ENCODE data around the gene CCT7. TPM values are rescaled to one million over a fixed set of nuclear protein-coding genes. Genes with fewer than 3 reads are reported as not detected.

CCT7 gene
- total and polyA plus RNA-seq, 2 donors (not counting 3 experiments of a cell fraction or from before 2014, with no cell fraction given): 343 to 362 TPM

DNA sequence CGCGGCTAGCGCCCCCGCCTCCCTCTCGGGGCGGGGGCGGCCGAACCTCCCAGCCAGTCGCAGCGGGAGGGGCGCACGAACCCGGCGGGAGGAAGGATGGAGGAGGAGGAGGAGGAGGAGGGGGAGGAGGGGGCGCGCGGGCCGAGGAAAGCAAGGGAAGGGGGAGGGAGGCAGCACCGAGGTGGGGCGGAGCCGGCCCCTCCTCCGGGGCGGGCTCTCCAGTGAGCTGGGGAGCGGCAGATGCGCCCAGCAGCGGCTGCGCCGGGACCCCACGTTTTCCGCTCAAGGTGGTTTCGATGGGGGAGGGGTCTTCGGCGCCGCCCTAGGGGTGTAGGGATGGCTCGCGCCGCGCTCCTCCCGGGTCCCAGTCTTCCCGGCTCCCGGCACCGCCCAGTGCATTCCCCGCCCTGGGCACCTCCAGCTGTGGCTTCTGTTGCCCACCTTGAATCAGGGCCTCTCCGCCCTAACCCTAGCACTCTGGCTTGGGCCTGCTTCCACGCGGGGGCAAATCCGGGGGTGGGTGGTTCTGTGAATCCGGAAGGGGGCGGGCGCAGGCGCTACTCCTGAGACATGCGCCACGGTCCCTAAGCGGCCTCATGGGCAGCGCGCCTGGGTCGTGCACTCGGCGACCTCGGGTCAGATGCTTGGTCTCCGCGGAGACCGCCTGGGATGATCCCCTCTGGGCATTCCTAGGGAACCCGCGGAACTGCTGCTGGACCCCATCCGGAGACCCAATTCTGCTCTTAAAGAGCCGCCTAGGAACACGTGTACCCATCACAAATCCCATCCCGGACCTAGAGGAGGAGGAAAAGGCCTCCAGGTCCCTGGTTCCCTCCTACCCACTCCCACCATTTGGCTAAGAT lies 50.4 kb downstream of the CCT7 start, which contains the start of gene FBXO41:
TSS of gene FBXO41 (minus strand) at position 183 of the 863 bp plus-strand sequence. CDS start 14,848 bp downstream, outside the sequence.
- Histone ChIP-seq H3K27me3 (ENCODE audit: control insufficient read depth in 2 of 2, insufficient read depth in 2 of 2, low read length in 2 of 2) (peaks cover 25 to 48% of the 10 kb centered on the region in 2 experiments), H3K4me3 (replicated peaks in 1 of 3; ENCODE audit: insufficient read depth in 1 of 3, low read depth in 1 of 3, low read length in 3 of 3) (peak within 1 kb of the TSS; percentile 22 to 41 (median 37)), H3K79me2 (ENCODE audit: control insufficient read depth, insufficient read depth, low read length) (no peaks in the 10 kb centered on the region), H4K20me1 (replicated peaks; ENCODE audit: control insufficient read depth, extremely low read depth, insufficient read depth, low read length) (no peaks in the 10 kb centered on the region), H3K4me1 (ENCODE audit: control insufficient read depth, extremely low read depth, insufficient read depth, low read length) (peaks cover 4% of the 10 kb centered on the region), H2AFZ (ENCODE audit: low read depth, low read length) (peak within 1 kb of the TSS; percentile 65), H3K36me3 (ENCODE audit: control insufficient read depth in 2 of 2, extremely low read depth in 1 of 2, insufficient read depth in 2 of 2, low read length in 2 of 2) (no peaks in the 10 kb centered on the region), H3K9me3 (replicated peaks; ENCODE audit: control insufficient read depth, insufficient read depth, low read length) (no peaks in the 10 kb centered on the region), H3K27ac (ENCODE audit: insufficient read depth, low read depth, low read length) (no peak within 1 kb of the TSS), H3K9me1 (replicated peaks; ENCODE audit: control insufficient read depth, extremely low read depth, insufficient read depth, low read length) (no peaks in the 10 kb centered on the region), H3K4me2 (ENCODE audit: insufficient read depth, low read length) (peak within 1 kb of the TSS; percentile 65), H3K9ac (replicated peaks; ENCODE audit: extremely low read depth, insufficient read depth, low read length) (no peak within 1 kb of the TSS)
- ChIA-PET CTCF (no interaction called here), POLR2A (no interaction called here)
- TF ChIP-seq EZH2 (IDR thresholded peaks at IDR 0.05; ENCODE audit: borderline replicate concordance, low read depth, low read length, severe bottlenecking) (peak; percentile 37), POLR2AphosphoS5 (IDR thresholded peaks at IDR 0.05; ENCODE audit: insufficient read depth, low read depth, low read length) (no peak)
- intact Hi-C loops (cut with micrococcal nuclease) (no loop called here), dilution Hi-C loops (cut with MboI; ENCODE audit: extremely low pct_ligation_motif_present, low sequenced_read_pairs) (no loop called here)
- DNase-seq (ENCODE audit: low read depth, low spot score) (no peak), FAIRE-seq (no peak)
- BruUV-seq (replicated peaks): no TSS peak

DNA sequence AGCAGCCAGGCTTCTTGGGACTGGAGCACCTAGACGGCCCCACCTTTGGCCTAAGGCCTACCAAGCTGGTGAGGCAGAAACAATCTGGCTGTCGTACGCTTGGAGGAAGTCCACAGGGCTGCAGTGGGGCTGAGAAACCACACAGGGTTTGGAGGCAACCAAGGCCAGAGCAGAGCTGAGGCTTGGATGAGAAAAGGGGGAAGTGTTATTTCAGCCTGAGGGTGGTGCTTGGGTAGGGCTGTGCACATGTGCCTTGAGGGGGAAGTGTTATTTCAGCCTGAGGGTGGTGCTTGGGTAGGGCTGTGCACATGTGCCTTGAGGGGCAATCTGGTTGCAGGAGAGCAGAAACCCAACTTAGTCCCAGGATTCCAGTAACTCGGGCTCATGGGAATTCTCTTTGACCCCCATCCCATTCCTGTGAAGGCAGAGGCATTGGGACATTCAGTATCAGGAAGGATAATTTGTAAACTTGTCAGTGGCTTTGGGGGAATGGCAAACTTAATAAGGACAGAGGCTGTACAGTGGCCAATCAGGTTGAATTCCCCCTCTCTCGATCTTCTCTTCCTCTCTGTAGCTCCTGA lies 51.1 kb downstream of the CCT7 start:
- H4K20me1 ChIP-seq (replicated peaks; ENCODE audit: control insufficient read depth, extremely low read depth, insufficient read depth, low read length): no peaks in the 10 kb centered on the region
- H3K36me3 ChIP-seq (ENCODE audit: control insufficient read depth in 2 of 2, extremely low read depth in 1 of 2, insufficient read depth in 2 of 2, low read length in 2 of 2): no peaks in the 10 kb centered on the region
- no peak overlapping the region for H3K4me3 ChIP-seq (replicated peaks in 1 of 3; ENCODE audit: insufficient read depth in 1 of 3, low read depth in 1 of 3, low read length in 3 of 3)
- no peaks in the 10 kb centered on the region for H3K79me2 ChIP-seq (ENCODE audit: control insufficient read depth, insufficient read depth, low read length)
- intact Hi-C loops (cut with micrococcal nuclease): no loop called here
- no peak for FAIRE-seq
- H3K9ac ChIP-seq (replicated peaks; ENCODE audit: extremely low read depth, insufficient read depth, low read length): no peak overlapping the region
- H2AFZ ChIP-seq (ENCODE audit: low read depth, low read length): no peak overlapping the region
- no TSS peak for BruUV-seq (replicated peaks)
- TF ChIP-seq FOS (IDR thresholded peaks at IDR 0.05; ENCODE audit: borderline replicate concordance, insufficient read depth, low read length): no peak
- TF ChIP-seq POLR2AphosphoS5 (IDR thresholded peaks at IDR 0.05; ENCODE audit: insufficient read depth, low read depth, low read length): no peak
- TF ChIP-seq MYC (IDR thresholded peaks at IDR 0.05; ENCODE audit: low read depth, low read length): no peak
- TF ChIP-seq, protein P1, sequence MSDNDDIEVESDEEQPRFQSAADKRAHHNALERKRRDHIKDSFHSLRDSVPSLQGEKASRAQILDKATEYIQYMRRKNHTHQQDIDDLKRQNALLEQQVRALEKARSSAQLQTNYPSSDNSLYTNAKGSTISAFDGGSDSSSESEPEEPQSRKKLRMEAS (IDR thresholded peaks at IDR 0.05; ENCODE audit: insufficient read depth, insufficient read length): no peak
- DNase-seq (ENCODE audit: low read depth, low spot score): no peak
- POLR2A ChIA-PET: no interaction called here
- no peaks in the 10 kb centered on the region for H3K9me1 ChIP-seq (replicated peaks; ENCODE audit: control insufficient read depth, extremely low read depth, insufficient read depth, low read length)
- dilution Hi-C loops (cut with MboI; ENCODE audit: extremely low pct_ligation_motif_present, low sequenced_read_pairs): no loop called here
- CTCF ChIA-PET: no interaction called here
- H3K4me2 ChIP-seq (ENCODE audit: insufficient read depth, low read length): no peak overlapping the region
- H3K4me1 ChIP-seq (ENCODE audit: control insufficient read depth, extremely low read depth, insufficient read depth, low read length): peaks cover 4% of the 10 kb centered on the region
- no peaks in the 10 kb centered on the region for H3K9me3 ChIP-seq (replicated peaks; ENCODE audit: control insufficient read depth, insufficient read depth, low read length)
- H3K27ac ChIP-seq (ENCODE audit: insufficient read depth, low read depth, low read length): no peak overlapping the region
- peaks cover 25 to 54% of the 10 kb centered on the region in 2 experiments for H3K27me3 ChIP-seq (ENCODE audit: control insufficient read depth in 2 of 2, insufficient read depth in 2 of 2, low read length in 2 of 2)

Measured in endothelial cell of umbilical vein (primary cell).